GM18519 (cell line): ENCODE results near the gene NKX6-2.
"Not testable (repeated sequence)": the region's sequence is repeated elsewhere in the genome, so short reads cannot be mapped to it uniquely, and the experiment has no call there.

Source experiments
- ATAC-seq: cut with Tn5 transposase; IDR thresholded peaks from one replicate; pipeline ENCODE4 v1.9.1; 2021; ENCODE audit warnings: mild to moderate bottlenecking, moderate library complexity; ENCODE audit not compliant: unreplicated experiment, low FRiP score

The NKX6-2 gene

GRCh38 chr10:132743196-132743924, 42.6 kb downstream of the NKX6-2 start:
- ATAC-seq: not testable (repeated sequence)

GRCh38 chr10:132742837-132743194, 43.1 kb downstream of the NKX6-2 start:
- no peak for ATAC-seq

- no peak for ATAC-seq
Observed at GRCh38 chr10:132742167-132742836, 43.6 kb downstream of the NKX6-2 start.

- no peak for ATAC-seq
Observed at GRCh38 chr10:132740588-132740987, 45.4 kb downstream of the NKX6-2 start.

- ATAC-seq: no peak
Observed at GRCh38 chr10:132739225-132739613, 46.7 kb downstream of the NKX6-2 start.

- ATAC-seq: no peak
Observed at GRCh38 chr10:132738454-132739224, 47.3 kb downstream of the NKX6-2 start.

GRCh38 chr10:132737390-132738048, 48.4 kb downstream of the NKX6-2 start:
- ATAC-seq: no peak

- ATAC-seq: no peak
Observed at GRCh38 chr10:132735923-132736391, 50.0 kb downstream of the NKX6-2 start.

- no peak for ATAC-seq
Observed at GRCh38 chr10:132735341-132735775, 50.6 kb downstream of the NKX6-2 start.

GRCh38 chr10:132733926-132734325, 52.0 kb downstream of the NKX6-2 start:
- ATAC-seq: no peak
